Measurements from ENCODE around the gene AFP. TPM values are rescaled to one million over a fixed set of nuclear protein-coding genes. Genes with fewer than 3 reads are reported as not detected.

The AFP gene
- total RNA-seq, 2 experiments from 2014 or later: not detected

- no peaks in the 10 kb centered on the region for H3K9me3 Mint-ChIP-seq (ENCODE audit: insufficient read depth)
- POLR2A ChIA-PET: no interaction called here
- ATAC-seq (no peak), DNase-seq (no peak)
- H3K4me1 Mint-ChIP-seq (ENCODE audit: low read depth): no peaks in the 10 kb centered on the region
- no peaks in the 10 kb centered on the region for H3K36me3 Mint-ChIP-seq (ENCODE audit: low read depth)
- no peaks in the 10 kb centered on the region for H3K27me3 Mint-ChIP-seq (ENCODE audit: low read depth)
- CTCF ChIA-PET: no interaction called here
- H3K27ac Mint-ChIP-seq: no peak overlapping the region
- H3K4me3 Mint-ChIP-seq: no peak overlapping the region
These were observed 18.0 kb upstream of the AFP start for GRCh38 chr4:73417973-73418372.

DNA sequence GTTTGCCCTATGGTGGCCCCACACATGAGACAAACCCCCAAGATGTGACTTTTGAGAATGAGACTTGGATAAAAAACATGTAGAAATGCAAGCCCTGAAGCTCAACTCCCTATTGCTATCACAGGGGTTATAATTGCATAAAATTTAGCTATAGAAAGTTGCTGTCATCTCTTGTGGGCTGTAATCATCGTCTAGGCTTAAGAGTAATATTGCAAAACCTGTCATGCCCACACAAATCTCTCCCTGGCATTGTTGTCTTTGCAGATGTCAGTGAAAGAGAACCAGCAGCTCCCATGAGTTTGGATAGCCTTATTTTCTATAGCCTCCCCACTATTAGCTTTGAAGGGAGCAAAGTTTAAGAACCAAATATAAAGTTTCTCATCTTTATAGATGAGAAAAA lies 17.3 kb upstream of the AFP start:
- Mint-ChIP-seq H3K27ac (no peak overlapping the region), H3K36me3 (ENCODE audit: low read depth) (no peaks in the 10 kb centered on the region), H3K9me3 (ENCODE audit: insufficient read depth) (no peaks in the 10 kb centered on the region), H3K4me1 (ENCODE audit: low read depth) (no peaks in the 10 kb centered on the region), H3K4me3 (no peak overlapping the region), H3K27me3 (ENCODE audit: low read depth) (no peaks in the 10 kb centered on the region)
- CTCF ChIA-PET: no interaction called here
- POLR2A ChIA-PET: no interaction called here
- ATAC-seq (no peak), DNase-seq (no peak)

DNA sequence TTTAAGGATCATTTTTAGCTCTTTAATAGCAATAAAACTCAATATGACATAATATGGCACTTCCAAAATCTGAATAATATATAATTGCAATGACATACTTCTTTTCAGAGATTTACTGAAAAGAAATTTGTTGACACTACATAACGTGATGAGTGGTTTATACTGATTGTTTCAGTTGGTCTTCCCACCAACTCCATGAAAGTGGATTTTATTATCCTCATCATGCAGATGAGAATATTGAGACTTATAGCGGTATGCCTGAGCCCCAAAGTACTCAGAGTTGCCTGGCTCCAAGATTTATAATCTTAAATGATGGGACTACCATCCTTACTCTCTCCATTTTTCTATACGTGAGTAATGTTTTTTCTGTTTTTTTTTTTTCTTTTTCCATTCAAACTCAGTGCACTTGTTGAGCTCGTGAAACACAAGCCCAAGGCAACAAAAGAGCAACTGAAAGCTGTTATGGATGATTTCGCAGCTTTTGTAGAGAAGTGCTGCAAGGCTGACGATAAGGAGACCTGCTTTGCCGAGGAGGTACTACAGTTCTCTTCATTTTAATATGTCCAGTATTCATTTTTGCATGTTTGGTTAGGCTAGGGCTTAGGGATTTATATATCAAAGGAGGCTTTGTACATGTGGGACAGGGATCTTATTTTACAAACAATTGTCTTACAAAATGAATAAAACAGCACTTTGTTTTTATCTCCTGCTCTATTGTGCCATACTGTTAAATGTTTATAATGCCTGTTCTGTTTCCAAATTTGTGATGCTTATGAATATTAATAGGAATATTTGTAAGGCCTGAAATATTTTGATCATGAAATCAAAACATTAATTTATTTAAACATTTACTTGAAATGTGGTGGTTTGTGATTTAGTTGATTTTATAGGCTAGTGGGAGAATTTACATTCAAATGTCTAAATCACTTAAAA lies 16.6 kb upstream of the AFP start:
- ChIA-PET CTCF (no interaction called here), POLR2A (no interaction called here)
- no peak for DNase-seq
- H3K4me3 Mint-ChIP-seq: no peak overlapping the region
- no peaks in the 10 kb centered on the region for H3K4me1 Mint-ChIP-seq (ENCODE audit: low read depth)
- no peak overlapping the region for H3K27ac Mint-ChIP-seq
- no peak for ATAC-seq
- no peaks in the 10 kb centered on the region for H3K27me3 Mint-ChIP-seq (ENCODE audit: low read depth)
- H3K9me3 Mint-ChIP-seq (ENCODE audit: insufficient read depth): no peaks in the 10 kb centered on the region
- no peaks in the 10 kb centered on the region for H3K36me3 Mint-ChIP-seq (ENCODE audit: low read depth)

- no peak for ATAC-seq
- Mint-ChIP-seq H3K27ac (no peak overlapping the region), H3K27me3 (ENCODE audit: low read depth) (no peaks in the 10 kb centered on the region), H3K36me3 (ENCODE audit: low read depth) (no peaks in the 10 kb centered on the region), H3K4me3 (no peak overlapping the region), H3K4me1 (ENCODE audit: low read depth) (no peaks in the 10 kb centered on the region), H3K9me3 (ENCODE audit: insufficient read depth) (no peaks in the 10 kb centered on the region)
- ChIA-PET POLR2A (no interaction called here), CTCF (no interaction called here)
- DNase-seq: no peak
These were observed 15.4 kb upstream of the AFP start for GRCh38 chr4:73420615-73421014.

DNA sequence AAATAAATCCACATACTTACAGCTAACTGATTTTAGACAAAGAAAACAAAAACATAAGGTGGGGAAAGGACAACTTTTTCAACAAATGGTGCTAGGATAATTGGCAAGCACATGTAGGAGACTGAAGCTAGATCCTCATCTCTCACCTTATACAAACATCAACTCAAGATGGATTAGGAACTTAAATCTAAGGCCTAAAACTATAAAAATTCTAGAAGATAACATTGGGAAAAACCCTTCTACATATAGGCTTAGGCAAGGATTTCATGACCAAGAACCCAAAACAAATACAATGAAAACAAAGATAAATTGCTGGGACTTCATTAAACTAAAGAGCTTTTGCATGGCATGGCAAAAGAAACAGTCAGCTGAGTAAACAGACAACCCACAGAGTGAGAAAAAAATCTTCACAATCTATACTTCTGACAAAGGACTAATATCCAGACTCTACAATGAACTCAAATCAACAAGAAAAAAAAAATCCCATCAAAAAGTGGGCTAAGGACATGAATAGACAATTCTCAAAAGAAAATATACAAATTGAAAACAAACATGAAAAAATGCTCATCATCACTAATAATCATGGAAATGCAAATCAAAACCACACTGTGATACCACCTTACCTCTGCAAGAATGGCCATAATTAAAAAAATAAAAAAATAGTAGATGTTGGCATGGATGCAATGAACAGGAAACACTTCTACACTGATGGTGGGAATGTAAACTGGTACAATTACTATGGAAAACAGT lies 14.1 kb upstream of the AFP start:
- ATAC-seq (no peak), DNase-seq (no peak)
- Mint-ChIP-seq H3K27me3 (ENCODE audit: low read depth) (no peaks in the 10 kb centered on the region), H3K4me1 (ENCODE audit: low read depth) (no peaks in the 10 kb centered on the region), H3K4me3 (no peak overlapping the region), H3K27ac (no peak overlapping the region), H3K36me3 (ENCODE audit: low read depth) (no peaks in the 10 kb centered on the region), H3K9me3 (ENCODE audit: insufficient read depth) (no peaks in the 10 kb centered on the region)
- POLR2A ChIA-PET: no interaction called here
- CTCF ChIA-PET: no interaction called here

- ChIA-PET POLR2A (no interaction called here), CTCF (no interaction called here)
- Mint-ChIP-seq H3K4me3 (no peak overlapping the region), H3K9me3 (ENCODE audit: insufficient read depth) (no peaks in the 10 kb centered on the region), H3K36me3 (ENCODE audit: low read depth) (no peaks in the 10 kb centered on the region), H3K4me1 (ENCODE audit: low read depth) (no peaks in the 10 kb centered on the region), H3K27me3 (ENCODE audit: low read depth) (no peaks in the 10 kb centered on the region), H3K27ac (no peak overlapping the region)
- DNase-seq: no peak
- no peak for ATAC-seq
These were observed 13.6 kb upstream of the AFP start for GRCh38 chr4:73422458-73422752.

- ChIA-PET POLR2A (no interaction called here), CTCF (no interaction called here)
- no peaks in the 10 kb centered on the region for H3K4me1 Mint-ChIP-seq (ENCODE audit: low read depth)
- no peaks in the 10 kb centered on the region for H3K36me3 Mint-ChIP-seq (ENCODE audit: low read depth)
- no peaks in the 10 kb centered on the region for H3K9me3 Mint-ChIP-seq (ENCODE audit: insufficient read depth)
- DNase-seq (no peak), ATAC-seq (no peak)
- no peak overlapping the region for H3K4me3 Mint-ChIP-seq
- H3K27me3 Mint-ChIP-seq (ENCODE audit: low read depth): no peaks in the 10 kb centered on the region
- no peak overlapping the region for H3K27ac Mint-ChIP-seq
These were observed 12.8 kb upstream of the AFP start for GRCh38 chr4:73423184-73423583.

GRCh38 chr4:73426666-73427065 lies 9.4 kb upstream of the AFP start:
- Mint-ChIP-seq H3K9me3 (ENCODE audit: insufficient read depth) (no peaks in the 10 kb centered on the region), H3K4me3 (no peak overlapping the region), H3K27ac (no peak overlapping the region), H3K36me3 (ENCODE audit: low read depth) (no peaks in the 10 kb centered on the region), H3K4me1 (ENCODE audit: low read depth) (no peaks in the 10 kb centered on the region), H3K27me3 (ENCODE audit: low read depth) (peaks cover 5% of the 10 kb centered on the region)
- ChIA-PET POLR2A (no interaction called here), CTCF (interaction anchor here (3.1 kb wide), 1 partner anchor 19 kb away, joined by 9 read pairs; no protein-coding TSS in a partner anchor)
- ATAC-seq (no peak), DNase-seq (no peak)

DNA sequence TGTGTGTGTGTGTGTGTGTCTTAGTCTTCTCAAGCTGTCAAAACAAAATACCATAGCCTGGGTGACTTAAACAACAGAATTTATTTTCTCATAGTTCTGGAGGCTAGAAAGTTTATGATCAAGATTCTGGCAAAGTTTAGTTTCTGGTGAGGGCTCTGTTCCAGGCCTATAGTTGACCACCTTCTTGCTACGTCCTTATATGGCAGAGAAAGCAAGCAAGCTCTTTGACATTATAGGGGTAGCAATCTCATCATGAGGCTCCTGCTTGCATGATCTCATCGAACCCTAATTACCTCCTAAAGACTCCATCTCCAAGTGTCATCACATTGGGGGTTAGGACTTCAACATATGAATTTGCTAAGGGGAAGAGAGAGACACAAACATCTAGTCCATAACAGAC lies 6.9 kb upstream of the AFP start:
- ChIA-PET CTCF (interaction anchor here (3.1 kb wide), 1 partner anchor 17 kb away, joined by 9 read pairs; no protein-coding TSS in a partner anchor), POLR2A (interaction anchor here (0.7 kb wide), 1 partner anchor 137 kb away, joined by 3 read pairs; no protein-coding TSS in a partner anchor)
- DNase-seq: no peak
- no peak overlapping the region for H3K4me3 Mint-ChIP-seq
- H3K9me3 Mint-ChIP-seq (ENCODE audit: insufficient read depth): no peaks in the 10 kb centered on the region
- H3K4me1 Mint-ChIP-seq (ENCODE audit: low read depth): no peaks in the 10 kb centered on the region
- ATAC-seq: no peak
- H3K27me3 Mint-ChIP-seq (ENCODE audit: low read depth): peaks cover 7% of the 10 kb centered on the region
- H3K36me3 Mint-ChIP-seq (ENCODE audit: low read depth): no peaks in the 10 kb centered on the region
- H3K27ac Mint-ChIP-seq: no peak overlapping the region

GRCh38 chr4:73429826-73430587 lies 6.0 kb upstream of the AFP start:
- Mint-ChIP-seq H3K4me1 (ENCODE audit: low read depth) (no peaks in the 10 kb centered on the region), H3K36me3 (ENCODE audit: low read depth) (no peaks in the 10 kb centered on the region), H3K27me3 (ENCODE audit: low read depth) (peaks cover 7% of the 10 kb centered on the region), H3K9me3 (ENCODE audit: insufficient read depth) (no peaks in the 10 kb centered on the region), H3K27ac (no peak overlapping the region), H3K4me3 (no peak overlapping the region)
- ChIA-PET POLR2A (no interaction called here), CTCF (no interaction called here)
- no peak for DNase-seq
- no peak for ATAC-seq

- Mint-ChIP-seq H3K27ac (no peak overlapping the region), H3K36me3 (ENCODE audit: low read depth) (no peaks in the 10 kb centered on the region), H3K27me3 (ENCODE audit: low read depth) (peaks cover 7% of the 10 kb centered on the region), H3K4me3 (no peak overlapping the region), H3K4me1 (ENCODE audit: low read depth) (no peaks in the 10 kb centered on the region), H3K9me3 (ENCODE audit: insufficient read depth) (no peaks in the 10 kb centered on the region)
- CTCF ChIA-PET: interaction anchor here (1.4 kb wide), 1 partner anchor 118 kb away, joined by 3 read pairs; no protein-coding TSS in a partner anchor
- ATAC-seq: no peak
- POLR2A ChIA-PET: no interaction called here
- no peak for DNase-seq
These were observed 4.2 kb upstream of the AFP start for GRCh38 chr4:73431813-73432168.
